ENCODE results near the gene VKORC1L1.

VKORC1L1 gene

GRCh38 chr7:65966146-65966545 lies 93.3 kb downstream of the VKORC1L1 start:
- no peaks in the 10 kb centered on the region for H3K27me3 ChIP-seq (ENCODE audit: control insufficient read depth in 1 of 2, insufficient read depth in 2 of 2, low read length in 2 of 2)
- no peaks in the 10 kb centered on the region for H3K4me1 ChIP-seq (ENCODE audit: control insufficient read depth, insufficient read depth, low read length)
- H3K9ac ChIP-seq (ENCODE audit: low read length in 2 of 2): no peak overlapping the region
- no peaks in the 10 kb centered on the region for H3K9me3 ChIP-seq (ENCODE audit: control insufficient read depth in 2 of 2, low read length in 2 of 2)
- H3K27ac ChIP-seq (ENCODE audit: low read length): no peak overlapping the region
- H3K36me3 ChIP-seq (ENCODE audit: control insufficient read depth in 2 of 2, insufficient read depth in 2 of 2, low read length in 2 of 2): peaks cover 35 to 42% of the 10 kb centered on the region in 2 donors
- no peak overlapping the region for H3K4me3 ChIP-seq (ENCODE audit: low read length in 2 of 2)

GRCh38 chr7:65967361-65968155 lies 94.7 kb downstream of the VKORC1L1 start:
- Histone ChIP-seq H3K27me3 (ENCODE audit: control insufficient read depth in 1 of 2, insufficient read depth in 2 of 2, low read length in 2 of 2) (no peaks in the 10 kb centered on the region), H3K4me3 (ENCODE audit: low read length in 2 of 2) (no peak overlapping the region), H3K36me3 (ENCODE audit: control insufficient read depth in 2 of 2, insufficient read depth in 2 of 2, low read length in 2 of 2) (peaks cover 30 to 41% of the 10 kb centered on the region in 2 donors), H3K27ac (ENCODE audit: low read length) (no peak overlapping the region), H3K9me3 (ENCODE audit: control insufficient read depth in 2 of 2, low read length in 2 of 2) (no peaks in the 10 kb centered on the region), H3K4me1 (ENCODE audit: control insufficient read depth, insufficient read depth, low read length) (no peaks in the 10 kb centered on the region), H3K9ac (ENCODE audit: low read length in 2 of 2) (no peak overlapping the region)

GRCh38 chr7:65968256-65969185 lies 95.6 kb downstream of the VKORC1L1 start:
- Histone ChIP-seq H3K9me3 (ENCODE audit: control insufficient read depth in 2 of 2, low read length in 2 of 2) (no peaks in the 10 kb centered on the region), H3K36me3 (ENCODE audit: control insufficient read depth in 2 of 2, insufficient read depth in 2 of 2, low read length in 2 of 2) (peaks cover 29 to 50% of the 10 kb centered on the region in 2 donors), H3K4me3 (ENCODE audit: low read length in 2 of 2) (no peak overlapping the region), H3K9ac (ENCODE audit: low read length in 2 of 2) (no peak overlapping the region), H3K27ac (ENCODE audit: low read length) (no peak overlapping the region), H3K27me3 (ENCODE audit: control insufficient read depth in 1 of 2, insufficient read depth in 2 of 2, low read length in 2 of 2) (no peaks in the 10 kb centered on the region), H3K4me1 (ENCODE audit: control insufficient read depth, insufficient read depth, low read length) (no peaks in the 10 kb centered on the region)

- Histone ChIP-seq H3K9me3 (ENCODE audit: control insufficient read depth in 2 of 2, low read length in 2 of 2) (no peaks in the 10 kb centered on the region), H3K36me3 (ENCODE audit: control insufficient read depth in 2 of 2, insufficient read depth in 2 of 2, low read length in 2 of 2) (peaks cover 33 to 61% of the 10 kb centered on the region in 2 donors), H3K9ac (ENCODE audit: low read length in 2 of 2) (no peak overlapping the region), H3K4me1 (ENCODE audit: control insufficient read depth, insufficient read depth, low read length) (no peaks in the 10 kb centered on the region), H3K27me3 (ENCODE audit: control insufficient read depth in 1 of 2, insufficient read depth in 2 of 2, low read length in 2 of 2) (no peaks in the 10 kb centered on the region), H3K27ac (ENCODE audit: low read length) (no peak overlapping the region), H3K4me3 (ENCODE audit: low read length in 2 of 2) (no peak overlapping the region)
These were observed 98.1 kb downstream of the VKORC1L1 start for GRCh38 chr7:65971021-65971420.

- H3K9me3 ChIP-seq (ENCODE audit: control insufficient read depth in 2 of 2, low read length in 2 of 2): no peaks in the 10 kb centered on the region
- no peaks in the 10 kb centered on the region for H3K27me3 ChIP-seq (ENCODE audit: control insufficient read depth in 1 of 2, insufficient read depth in 2 of 2, low read length in 2 of 2)
- no peak overlapping the region for H3K27ac ChIP-seq (ENCODE audit: low read length)
- H3K9ac ChIP-seq (ENCODE audit: low read length in 2 of 2): no peak overlapping the region
- no peak overlapping the region for H3K4me3 ChIP-seq (ENCODE audit: low read length in 2 of 2)
- H3K4me1 ChIP-seq (ENCODE audit: control insufficient read depth, insufficient read depth, low read length): no peaks in the 10 kb centered on the region
- H3K36me3 ChIP-seq (ENCODE audit: control insufficient read depth in 2 of 2, insufficient read depth in 2 of 2, low read length in 2 of 2): peaks cover 25 to 54% of the 10 kb centered on the region in 2 donors
These were observed 100.1 kb downstream of the VKORC1L1 start for GRCh38 chr7:65972976-65973375.

GRCh38 chr7:65974191-65974801 lies 101.4 kb downstream of the VKORC1L1 start:
- Histone ChIP-seq H3K27ac (ENCODE audit: low read length) (no peak overlapping the region), H3K4me1 (ENCODE audit: control insufficient read depth, insufficient read depth, low read length) (no peaks in the 10 kb centered on the region), H3K4me3 (ENCODE audit: low read length in 2 of 2) (no peak overlapping the region), H3K36me3 (ENCODE audit: control insufficient read depth in 2 of 2, insufficient read depth in 2 of 2, low read length in 2 of 2) (peaks cover 21 to 53% of the 10 kb centered on the region in 2 donors), H3K27me3 (ENCODE audit: control insufficient read depth in 1 of 2, insufficient read depth in 2 of 2, low read length in 2 of 2) (no peaks in the 10 kb centered on the region), H3K9me3 (ENCODE audit: control insufficient read depth in 2 of 2, low read length in 2 of 2) (no peaks in the 10 kb centered on the region), H3K9ac (ENCODE audit: low read length in 2 of 2) (no peak overlapping the region)

- Histone ChIP-seq H3K9me3 (ENCODE audit: control insufficient read depth in 2 of 2, low read length in 2 of 2) (no peaks in the 10 kb centered on the region), H3K36me3 (ENCODE audit: control insufficient read depth in 2 of 2, insufficient read depth in 2 of 2, low read length in 2 of 2) (peaks cover 21 to 49% of the 10 kb centered on the region in 2 donors), H3K27me3 (ENCODE audit: control insufficient read depth in 1 of 2, insufficient read depth in 2 of 2, low read length in 2 of 2) (no peaks in the 10 kb centered on the region), H3K27ac (ENCODE audit: low read length) (no peak overlapping the region), H3K4me1 (ENCODE audit: control insufficient read depth, insufficient read depth, low read length) (no peaks in the 10 kb centered on the region), H3K4me3 (ENCODE audit: low read length in 2 of 2) (no peak overlapping the region), H3K9ac (ENCODE audit: low read length in 2 of 2) (no peak overlapping the region)
These were observed 102.0 kb downstream of the VKORC1L1 start for GRCh38 chr7:65974876-65975275.

GRCh38 chr7:65975814-65976445 lies 103.1 kb downstream of the VKORC1L1 start:
- H3K27me3 ChIP-seq (ENCODE audit: control insufficient read depth in 1 of 2, insufficient read depth in 2 of 2, low read length in 2 of 2): no peaks in the 10 kb centered on the region
- no peak overlapping the region for H3K4me3 ChIP-seq (ENCODE audit: low read length in 2 of 2)
- no peak overlapping the region for H3K9ac ChIP-seq (ENCODE audit: low read length in 2 of 2)
- peaks cover 19 to 41% of the 10 kb centered on the region in 2 donors for H3K36me3 ChIP-seq (ENCODE audit: control insufficient read depth in 2 of 2, insufficient read depth in 2 of 2, low read length in 2 of 2)
- H3K27ac ChIP-seq (ENCODE audit: low read length): no peak overlapping the region
- no peaks in the 10 kb centered on the region for H3K9me3 ChIP-seq (ENCODE audit: control insufficient read depth in 2 of 2, low read length in 2 of 2)
- peaks cover 9% of the 10 kb centered on the region for H3K4me1 ChIP-seq (ENCODE audit: control insufficient read depth, insufficient read depth, low read length)

- H3K36me3 ChIP-seq (ENCODE audit: control insufficient read depth in 2 of 2, insufficient read depth in 2 of 2, low read length in 2 of 2): peaks cover 18 to 38% of the 10 kb centered on the region in 2 donors
- H3K9me3 ChIP-seq (ENCODE audit: control insufficient read depth in 2 of 2, low read length in 2 of 2): no peaks in the 10 kb centered on the region
- no peak overlapping the region for H3K27ac ChIP-seq (ENCODE audit: low read length)
These were observed 103.9 kb downstream of the VKORC1L1 start for GRCh38 chr7:65976659-65977196.

More at GRCh38 chr7:65976659-65977196, 103.9 kb downstream of the VKORC1L1 start:
- Histone ChIP-seq H3K9ac (ENCODE audit: low read length in 2 of 2) (no peak overlapping the region), H3K4me3 (ENCODE audit: low read length in 2 of 2) (no peak overlapping the region), H3K27me3 (ENCODE audit: control insufficient read depth in 1 of 2, insufficient read depth in 2 of 2, low read length in 2 of 2) (no peaks in the 10 kb centered on the region), H3K4me1 (ENCODE audit: control insufficient read depth, insufficient read depth, low read length) (peaks cover 11% of the 10 kb centered on the region)
